Mucosa of rectum (tissue), 2 donors: ENCODE data around the gene ERMN.

Experiments
- H3K27ac ChIP-seq, 2 donors: one replicate each; pipeline ENCODE4 v1.7.0; 2013; ENCODE audit warnings: inconsistent platforms in 2 of 2, low read depth in 2 of 2, low read length in 2 of 2
- H3K27me3 ChIP-seq, 2 donors: one replicate each; pipeline ENCODE4 v1.7.0; 2013; ENCODE audit warnings: low read length in 2 of 2; ENCODE audit not compliant: control insufficient read depth in 2 of 2, insufficient read depth in 2 of 2
- H3K36me3 ChIP-seq, 2 donors: one replicate each; pipeline ENCODE4 v1.7.0; 2013; ENCODE audit warnings: low read length in 2 of 2; ENCODE audit not compliant: control insufficient read depth in 2 of 2, insufficient read depth in 2 of 2
- H3K4me1 ChIP-seq, 2 donors: one replicate each; pipeline ENCODE4 v1.7.0; 2013; ENCODE audit warnings: low read length in 2 of 2, mild to moderate bottlenecking in 1 of 2; ENCODE audit not compliant: control insufficient read depth in 2 of 2, insufficient read depth in 2 of 2
- H3K4me3 ChIP-seq, 2 donors: one replicate each; pipeline ENCODE4 v1.7.0; 2013; ENCODE audit warnings: low read length in 2 of 2
- H3K9ac ChIP-seq, 2 donors: one replicate each; pipeline ENCODE4 v1.7.0; 2013; ENCODE audit warnings: low read length in 2 of 2, low read depth in 1 of 2, mild to moderate bottlenecking in 1 of 2
- H3K9me3 ChIP-seq, 2 donors: one replicate each; pipeline ENCODE4 v1.7.0; 2013; ENCODE audit warnings: low read length in 2 of 2; ENCODE audit not compliant: control insufficient read depth in 2 of 2
- donor health status: healthy.
- donor health status: Normal muscosa, but diverticular disease.

ERMN gene

DNA sequence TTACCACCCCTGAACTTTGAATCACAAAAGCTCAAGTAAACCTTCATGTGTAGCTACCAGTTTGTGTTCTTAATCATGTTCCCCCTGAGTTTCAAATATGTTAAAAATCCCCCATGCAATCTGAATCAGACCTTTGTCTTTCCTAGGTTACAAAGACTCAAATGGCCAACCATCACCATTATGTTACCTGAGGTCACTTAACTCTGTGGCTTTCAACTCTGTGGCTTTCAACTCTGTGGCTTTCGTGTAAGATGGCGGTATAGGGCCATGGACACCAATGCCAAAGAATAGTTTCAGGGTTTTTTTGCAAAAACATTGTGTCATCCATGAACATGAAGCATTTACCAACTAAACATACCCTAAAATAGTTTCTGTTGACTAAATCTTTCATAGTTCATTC lies 6.7 kb downstream of the ERMN start:
- Histone ChIP-seq H3K27me3 (no peaks in the 10 kb centered on the region), H3K4me1 (no peaks in the 10 kb centered on the region)

GRCh38 chr2:157315901-157316300 lies 9.7 kb downstream of the ERMN start:
- H3K27ac ChIP-seq, result no peak overlapping the region
- H3K4me3 ChIP-seq, result no peak overlapping the region
- H3K9me3 ChIP-seq, result no peaks in the 10 kb centered on the region
- H3K9ac ChIP-seq, result no peak overlapping the region
- no peaks in the 10 kb centered on the region for H3K27me3 ChIP-seq
- no peaks in the 10 kb centered on the region for H3K4me1 ChIP-seq
- H3K36me3 ChIP-seq, result peaks cover 0 to 3% of the 10 kb centered on the region in 2 donors

More for the DNA sequence above, 6.7 kb downstream of the ERMN start:
- Histone ChIP-seq H3K36me3 (no peaks in the 10 kb centered on the region), H3K4me3 (no peak overlapping the region), H3K9me3 (no peaks in the 10 kb centered on the region), H3K27ac (no peak overlapping the region), H3K9ac (no peak overlapping the region)

DNA sequence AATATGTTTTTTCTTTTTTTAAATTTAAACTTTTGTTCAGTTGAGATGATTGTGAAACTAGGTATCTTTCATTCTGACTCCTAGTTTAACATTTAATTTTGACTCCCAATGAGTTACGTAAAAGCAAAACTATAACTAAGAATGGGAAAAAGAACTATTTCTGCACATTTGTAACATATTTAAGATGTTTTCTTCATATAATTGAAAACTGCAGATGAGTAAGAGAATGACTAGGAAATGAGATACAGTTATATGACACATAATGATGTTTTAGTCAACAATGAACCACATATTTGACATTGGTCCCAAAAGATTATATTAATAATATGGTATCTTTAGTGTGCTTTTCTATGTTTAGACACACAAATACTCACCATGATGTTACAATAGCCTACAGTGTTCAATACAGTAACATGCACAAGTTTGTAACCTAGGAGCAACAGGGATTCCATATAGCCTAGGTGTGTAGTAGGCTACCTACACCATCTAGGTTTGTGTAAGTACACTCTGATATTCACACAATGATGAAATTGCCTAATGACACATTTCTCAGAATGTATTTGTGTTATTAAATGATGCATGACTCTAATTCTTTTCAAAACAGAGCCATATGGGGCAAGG lies 12.6 kb downstream of the ERMN start:
- Histone ChIP-seq H3K4me3 (no peak overlapping the region), H3K9me3 (no peaks in the 10 kb centered on the region), H3K9ac (no peak overlapping the region), H3K27me3 (no peaks in the 10 kb centered on the region), H3K27ac (no peak overlapping the region), H3K36me3 (peaks cover 4 to 7% of the 10 kb centered on the region in 2 donors), H3K4me1 (no peaks in the 10 kb centered on the region)

DNA sequence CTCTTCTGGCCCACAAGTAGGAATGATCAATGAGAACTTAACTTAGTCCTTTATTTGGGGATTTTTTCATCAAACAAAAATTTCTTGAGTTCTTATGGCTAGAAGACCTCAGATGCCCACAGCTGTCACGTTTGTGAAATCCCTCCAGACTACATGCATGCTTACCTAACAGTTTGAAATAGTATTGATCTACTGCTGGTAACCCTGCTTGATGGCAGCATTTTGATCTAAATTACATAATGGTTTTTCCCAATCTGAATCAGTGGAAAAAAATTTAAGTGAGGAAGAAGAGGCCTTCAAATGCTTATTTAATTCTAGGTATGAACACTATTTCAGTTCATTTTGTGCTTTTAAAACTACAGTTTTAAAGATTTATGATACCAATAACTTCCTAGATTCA lies 13.9 kb downstream of the ERMN start:
- no peak overlapping the region for H3K27ac ChIP-seq
- peaks cover 4 to 7% of the 10 kb centered on the region in 2 donors for H3K36me3 ChIP-seq
- no peaks in the 10 kb centered on the region for H3K9me3 ChIP-seq
- no peak overlapping the region for H3K4me3 ChIP-seq
- no peaks in the 10 kb centered on the region for H3K27me3 ChIP-seq
- no peak overlapping the region for H3K9ac ChIP-seq
- no peaks in the 10 kb centered on the region for H3K4me1 ChIP-seq

GRCh38 chr2:157309878-157310277 lies 15.7 kb downstream of the ERMN start:
- Histone ChIP-seq H3K9me3 (no peaks in the 10 kb centered on the region), H3K9ac (no peak overlapping the region), H3K36me3 (peaks cover 4 to 7% of the 10 kb centered on the region in 2 donors), H3K27me3 (no peaks in the 10 kb centered on the region), H3K4me3 (no peak overlapping the region), H3K27ac (no peak overlapping the region), H3K4me1 (no peaks in the 10 kb centered on the region)

- H3K9me3 ChIP-seq, result no peaks in the 10 kb centered on the region
- no peak overlapping the region for H3K4me3 ChIP-seq
- H3K27me3 ChIP-seq, result no peaks in the 10 kb centered on the region
- H3K9ac ChIP-seq, result no peak overlapping the region
- peaks cover 4 to 5% of the 10 kb centered on the region in 2 donors for H3K36me3 ChIP-seq
- H3K27ac ChIP-seq, result no peak overlapping the region
- no peaks in the 10 kb centered on the region for H3K4me1 ChIP-seq
Measured at GRCh38 chr2:157307021-157307420, 18.6 kb downstream of the ERMN start.

GRCh38 chr2:157305723-157306110 lies 19.9 kb downstream of the ERMN start:
- no peaks in the 10 kb centered on the region for H3K27me3 ChIP-seq
- H3K36me3 ChIP-seq, result peaks cover 4 to 5% of the 10 kb centered on the region in 2 donors
- H3K4me1 ChIP-seq, result no peaks in the 10 kb centered on the region
- no peaks in the 10 kb centered on the region for H3K9me3 ChIP-seq
- H3K9ac ChIP-seq, result no peak overlapping the region
- H3K4me3 ChIP-seq, result no peak overlapping the region
- no peak overlapping the region for H3K27ac ChIP-seq

- Histone ChIP-seq H3K4me3 (no peak overlapping the region), H3K27ac (no peak overlapping the region), H3K27me3 (no peaks in the 10 kb centered on the region), H3K36me3 (peaks cover 4 to 5% of the 10 kb centered on the region in 2 donors), H3K4me1 (no peaks in the 10 kb centered on the region), H3K9ac (no peak overlapping the region), H3K9me3 (no peaks in the 10 kb centered on the region)
Measured at GRCh38 chr2:157304811-157305722, 20.6 kb downstream of the ERMN start.

DNA sequence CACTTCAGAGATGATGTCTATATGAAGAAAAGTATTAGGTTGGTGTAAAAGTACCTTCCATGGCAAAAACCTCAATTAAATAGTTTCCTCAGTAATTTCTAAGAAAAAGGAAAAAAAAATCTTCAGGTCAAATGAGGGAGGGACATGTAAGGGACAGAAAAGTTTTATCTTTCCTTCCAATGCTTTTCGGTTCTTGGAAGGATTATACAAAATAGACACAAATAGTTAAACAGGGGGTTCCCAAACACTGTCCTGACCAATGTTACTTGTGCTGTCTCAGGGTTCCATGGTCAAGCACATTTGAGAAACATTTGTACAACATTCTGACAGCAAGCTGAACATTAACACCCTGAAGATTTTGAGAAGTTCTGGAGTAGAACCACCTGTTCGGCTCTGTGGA lies 22.0 kb downstream of the ERMN start:
- Histone ChIP-seq H3K27ac (no peak overlapping the region), H3K4me1 (no peaks in the 10 kb centered on the region), H3K9ac (no peak overlapping the region), H3K4me3 (no peak overlapping the region), H3K9me3 (no peaks in the 10 kb centered on the region), H3K36me3 (no peaks in the 10 kb centered on the region), H3K27me3 (no peaks in the 10 kb centered on the region)

DNA sequence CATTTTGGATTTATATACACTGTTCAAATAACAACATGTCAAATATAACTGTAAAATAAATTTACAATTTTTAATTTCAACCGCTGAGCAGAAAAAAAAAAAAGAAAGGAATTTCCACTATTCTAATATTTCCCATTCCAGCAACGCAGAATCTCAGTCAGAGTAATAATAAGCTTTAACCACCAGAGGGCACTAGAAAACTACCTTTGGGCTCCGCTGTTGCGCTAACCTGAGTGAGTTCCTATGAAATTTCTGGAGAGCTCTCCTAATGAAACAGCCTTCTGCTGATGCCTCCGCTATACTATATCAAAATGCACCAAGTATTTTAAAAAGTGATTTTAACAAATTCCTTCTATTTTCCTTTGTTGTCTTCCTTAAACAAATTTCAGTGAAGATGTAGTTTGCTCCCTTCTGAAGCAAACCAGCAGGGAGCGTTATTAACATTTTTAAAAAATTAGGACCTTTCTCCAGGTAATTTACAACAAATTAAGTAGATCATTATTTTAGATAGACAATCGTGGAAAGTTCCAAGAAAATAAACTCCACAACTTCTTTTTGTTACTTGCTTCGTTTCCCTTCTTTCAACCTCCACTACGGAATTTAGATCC lies 23.0 kb downstream of the ERMN start:
- H3K9ac ChIP-seq, result no peak overlapping the region
- H3K27ac ChIP-seq, result no peak overlapping the region
- no peak overlapping the region for H3K4me3 ChIP-seq
- no peaks in the 10 kb centered on the region for H3K9me3 ChIP-seq
- no peaks in the 10 kb centered on the region for H3K4me1 ChIP-seq
- H3K27me3 ChIP-seq, result no peaks in the 10 kb centered on the region
- no peaks in the 10 kb centered on the region for H3K36me3 ChIP-seq
